Measurements from ENCODE around the gene STAT4. TPM values are rescaled to one million over a fixed set of nuclear protein-coding genes. Genes with fewer than 3 reads are reported as not detected.

Gene STAT4
- polyA plus RNA-seq, 1 donor (not counting 4 experiments of a cell fraction or from before 2014, with no cell fraction given): 2.0 TPM

DNA sequence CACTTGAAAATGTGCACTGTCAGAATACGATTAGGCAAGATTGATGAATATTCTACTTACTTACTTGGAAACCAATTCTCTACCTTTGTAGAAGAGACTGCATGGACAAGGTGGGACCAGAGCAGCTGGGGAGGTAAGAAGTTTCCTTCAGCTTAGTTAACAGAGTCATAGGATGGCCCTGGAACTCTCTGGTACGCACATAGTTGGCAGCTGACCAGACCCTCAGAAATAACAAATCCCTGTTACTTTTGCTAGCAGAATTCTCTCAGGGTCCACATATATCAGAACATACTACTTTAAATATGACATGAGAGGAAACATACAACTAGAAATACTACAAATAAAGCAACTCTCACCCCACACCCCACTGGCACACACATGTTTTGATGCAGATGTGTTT is 112.1 kb downstream of the STAT4 start:
- H3K9me1 ChIP-seq (ENCODE audit: control insufficient read depth, extremely low read depth, insufficient read depth, low read length): no peaks in the 10 kb centered on the region
- no peak overlapping the region for H3K27ac ChIP-seq (ENCODE audit: control insufficient read depth, insufficient read depth, low read length)

DNA sequence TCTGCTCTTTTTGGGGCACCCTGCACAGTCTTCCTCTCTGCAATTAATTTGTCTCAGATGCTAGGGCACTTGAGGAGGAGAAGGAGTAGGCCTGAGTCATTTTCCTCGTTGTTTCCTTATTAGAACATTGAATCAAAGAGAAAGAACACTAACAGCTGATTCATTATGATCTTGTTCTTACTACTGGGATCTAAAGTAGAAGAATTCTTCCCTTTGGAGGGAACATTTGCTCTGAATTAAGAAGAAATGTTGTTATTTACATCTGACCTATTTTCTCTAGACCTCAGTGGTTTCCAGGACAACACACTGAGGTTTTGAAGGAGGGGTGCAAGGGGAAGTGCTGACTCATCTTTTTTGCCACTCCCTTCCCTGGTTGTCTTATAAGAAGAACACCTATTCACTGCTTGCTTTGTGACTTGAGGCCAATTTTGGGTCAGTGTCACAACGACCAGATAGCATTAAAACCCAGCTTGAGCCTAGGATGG is 112.5 kb downstream of the STAT4 start:
- no peak for DNase-seq (ENCODE audit: low read depth, low spot score)
- Histone ChIP-seq H3K27ac (ENCODE audit: control insufficient read depth, insufficient read depth, low read length) (no peak overlapping the region), H3K36me3 (ENCODE audit: control insufficient read depth in 2 of 2, extremely low read depth in 1 of 2, insufficient read depth in 2 of 2, low read length in 2 of 2) (no peaks in the 10 kb centered on the region), H3K9me1 (ENCODE audit: control insufficient read depth, extremely low read depth, insufficient read depth, low read length) (no peaks in the 10 kb centered on the region), H2AFZ (ENCODE audit: control insufficient read depth, low read length) (peak overlapping the region; percentile 14), H3K27me3 (ENCODE audit: control insufficient read depth, extremely low read depth, insufficient read depth, low read length) (no peaks in the 10 kb centered on the region), H3K9ac (ENCODE audit: control insufficient read depth, extremely low read depth, insufficient read depth, low read length) (no peak overlapping the region), H3K4me2 (ENCODE audit: control insufficient read depth, extremely low read depth, insufficient read depth, low read depth, low read length) (peak overlapping the region; percentile 25), H3K79me2 (ENCODE audit: control insufficient read depth, insufficient read depth, low read length) (no peaks in the 10 kb centered on the region), H3K4me3 (ENCODE audit: control insufficient read depth in 2 of 3, extremely low read depth in 1 of 3, insufficient read depth in 2 of 3, low read depth in 1 of 3, low read length in 3 of 3) (no peak overlapping the region), H3K9me3 (ENCODE audit: control insufficient read depth, low read depth, low read length) (no peaks in the 10 kb centered on the region), H3K4me1 (ENCODE audit: control insufficient read depth, extremely low read depth, insufficient read depth, low read length) (peaks cover 16% of the 10 kb centered on the region), H4K20me1 (ENCODE audit: control insufficient read depth, extremely low read depth, insufficient read depth, low read length) (no peaks in the 10 kb centered on the region)
- TF ChIP-seq, protein P1, sequence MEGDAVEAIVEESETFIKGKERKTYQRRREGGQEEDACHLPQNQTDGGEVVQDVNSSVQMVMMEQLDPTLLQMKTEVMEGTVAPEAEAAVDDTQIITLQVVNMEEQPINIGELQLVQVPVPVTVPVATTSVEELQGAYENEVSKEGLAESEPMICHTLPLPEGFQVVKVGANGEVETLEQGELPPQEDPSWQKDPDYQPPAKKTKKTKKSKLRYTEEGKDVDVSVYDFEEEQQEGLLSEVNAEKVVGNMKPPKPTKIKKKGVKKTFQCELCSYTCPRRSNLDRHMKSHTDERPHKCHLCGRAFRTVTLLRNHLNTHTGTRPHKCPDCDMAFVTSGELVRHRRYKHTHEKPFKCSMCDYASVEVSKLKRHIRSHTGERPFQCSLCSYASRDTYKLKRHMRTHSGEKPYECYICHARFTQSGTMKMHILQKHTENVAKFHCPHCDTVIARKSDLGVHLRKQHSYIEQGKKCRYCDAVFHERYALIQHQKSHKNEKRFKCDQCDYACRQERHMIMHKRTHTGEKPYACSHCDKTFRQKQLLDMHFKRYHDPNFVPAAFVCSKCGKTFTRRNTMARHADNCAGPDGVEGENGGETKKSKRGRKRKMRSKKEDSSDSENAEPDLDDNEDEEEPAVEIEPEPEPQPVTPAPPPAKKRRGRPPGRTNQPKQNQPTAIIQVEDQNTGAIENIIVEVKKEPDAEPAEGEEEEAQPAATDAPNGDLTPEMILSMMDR (optimal IDR thresholded peaks at IDR 0.05 in 1 of 3, IDR thresholded peaks at IDR 0.05 in 1 of 3, conservative IDR thresholded peaks at IDR 0.05 in 1 of 3; ENCODE audit: extremely low read depth in 1 of 3, insufficient read depth in 2 of 3, low read length in 3 of 3): no peak
- TF ChIP-seq EZH2 (IDR thresholded peaks at IDR 0.05; ENCODE audit: low read length): no peak
- FAIRE-seq: peak; percentile 71
- dilution Hi-C loops (cut with MboI; ENCODE audit: extremely low pct_ligation_motif_present, low sequenced_read_pairs): no loop called here

More for the DNA sequence above, 112.1 kb downstream of the STAT4 start:
- Histone ChIP-seq H3K27me3 (ENCODE audit: control insufficient read depth, extremely low read depth, insufficient read depth, low read length) (no peaks in the 10 kb centered on the region), H3K4me1 (ENCODE audit: control insufficient read depth, extremely low read depth, insufficient read depth, low read length) (peaks cover 16% of the 10 kb centered on the region), H3K9me3 (ENCODE audit: control insufficient read depth, low read depth, low read length) (no peaks in the 10 kb centered on the region), H4K20me1 (ENCODE audit: control insufficient read depth, extremely low read depth, insufficient read depth, low read length) (no peaks in the 10 kb centered on the region), H3K36me3 (ENCODE audit: control insufficient read depth in 2 of 2, extremely low read depth in 1 of 2, insufficient read depth in 2 of 2, low read length in 2 of 2) (no peaks in the 10 kb centered on the region), H2AFZ (ENCODE audit: control insufficient read depth, low read length) (no peak overlapping the region), H3K4me2 (ENCODE audit: control insufficient read depth, extremely low read depth, insufficient read depth, low read depth, low read length) (peak overlapping the region; percentile 25), H3K79me2 (ENCODE audit: control insufficient read depth, insufficient read depth, low read length) (no peaks in the 10 kb centered on the region), H3K9ac (ENCODE audit: control insufficient read depth, extremely low read depth, insufficient read depth, low read length) (no peak overlapping the region), H3K4me3 (ENCODE audit: control insufficient read depth in 2 of 3, extremely low read depth in 1 of 3, insufficient read depth in 2 of 3, low read depth in 1 of 3, low read length in 3 of 3) (no peak overlapping the region)
- no peak for TF ChIP-seq EZH2 (IDR thresholded peaks at IDR 0.05; ENCODE audit: low read length)
- TF ChIP-seq, protein P1 (optimal IDR thresholded peaks at IDR 0.05 in 1 of 3, IDR thresholded peaks at IDR 0.05 in 1 of 3, conservative IDR thresholded peaks at IDR 0.05 in 1 of 3; ENCODE audit: extremely low read depth in 1 of 3, insufficient read depth in 2 of 3, low read length in 3 of 3): no peak
- no peak for FAIRE-seq
- dilution Hi-C loops (cut with MboI; ENCODE audit: extremely low pct_ligation_motif_present, low sequenced_read_pairs): no loop called here
- DNase-seq (ENCODE audit: low read depth, low spot score): no peak

All from keratinocyte (primary cell).